ENCODE measurements around the gene CD109. TPM values are rescaled to one million over a fixed set of nuclear protein-coding genes. Genes with fewer than 3 reads are reported as not detected.

Gene CD109
- total and polyA plus RNA-seq, 10 of the 15 experiments (the other 5 are each of a cell fraction or from before 2014, with no cell fraction given): 0.27 to 4.4 (median 2.1) TPM

DNA sequence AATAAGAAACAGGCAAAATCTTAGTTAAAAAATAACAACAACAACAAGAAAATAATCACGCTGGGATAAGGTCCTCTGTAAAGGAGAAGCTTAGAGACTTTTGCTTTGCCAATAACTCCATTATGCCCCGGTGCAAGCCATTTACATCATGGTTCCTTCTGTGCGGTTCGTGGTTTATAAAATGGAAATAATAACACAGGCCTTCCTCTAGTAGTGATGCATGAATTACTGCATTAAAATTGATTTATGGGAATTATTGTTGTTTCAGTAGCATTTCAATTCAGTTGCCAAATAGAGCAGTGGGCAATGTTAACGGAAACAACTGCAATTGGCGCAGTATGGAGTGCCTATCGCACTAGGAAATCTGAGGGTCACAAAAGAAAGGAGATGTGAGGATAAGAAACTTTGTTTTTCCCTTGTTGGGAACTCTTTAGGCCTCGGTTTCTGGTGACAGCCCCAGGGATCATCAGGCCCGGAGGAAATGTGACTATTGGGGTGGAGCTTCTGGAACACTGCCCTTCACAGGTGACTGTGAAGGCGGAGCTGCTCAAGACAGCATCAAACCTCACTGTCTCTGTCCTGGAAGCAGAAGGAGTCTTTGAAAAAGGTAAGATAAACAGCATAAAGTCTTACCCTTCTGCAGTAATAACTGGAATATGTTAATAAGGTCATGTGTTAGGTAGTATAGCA is 1.1 kb downstream of the CD109 start:
- Histone ChIP-seq H3K27me3 (replicated peaks in 1 of 2; ENCODE audit: control insufficient read depth in 2 of 2, insufficient read depth in 2 of 2, low read length in 1 of 2) (no peaks in the 10 kb centered on the region; a peak in 1 of 4 replicates), H4K20me1 (ENCODE audit: control insufficient read depth, insufficient read depth) (no peaks in the 10 kb centered on the region), H3K36me3 (ENCODE audit: control insufficient read depth in 2 of 2, insufficient read depth in 2 of 2, low read length in 1 of 2) (no peaks in the 10 kb centered on the region), H3K79me2 (ENCODE audit: control insufficient read depth, insufficient read depth, low read length) (no peaks in the 10 kb centered on the region), H2AFZ (ENCODE audit: control insufficient read depth, low read depth, low read length) (no peak overlapping the region; the same call in none of the 2 replicates), H3K9me3 (replicated peaks; ENCODE audit: control insufficient read depth, insufficient read depth, low read length) (no peaks in the 10 kb centered on the region), H3K27ac (ENCODE audit: control insufficient read depth, insufficient read depth) (no peak overlapping the region), H3K4me1 (ENCODE audit: control insufficient read depth, insufficient read depth, low read length) (no peaks in the 10 kb centered on the region), H3K4me3 (no peak overlapping the region), H3K4me2 (ENCODE audit: control insufficient read depth, insufficient read depth) (0 out of 2 replicates have a peak overlapping the region, but pooled peaks have one; percentile 19), H3K9ac (ENCODE audit: control insufficient read depth, insufficient read depth, low read length) (no peak overlapping the region)
- 58% methylated on average over 10 of the region's 10 CpGs for WGBS (ENCODE audit: insufficient coverage, insufficient replicate concordance, low lambda C conversion rate, missing lambda C conversion rate)
- no peak for ATAC-seq
- ChIA-PET RAD21 (ENCODE audit: unreplicated experiment) (no interaction called here), SMC1A (ENCODE audit: uncharacterized antibody, unreplicated experiment) (no interaction called here), CTCF (no interaction called here), POLR2A (no interaction called here)
- no TSS peak for BruUV-seq (replicated peaks)
- intact Hi-C loops (cut with micrococcal nuclease; ENCODE audit: unreplicated experiment): no loop called here
- no peak for FAIRE-seq
- in situ Hi-C loops (cut with MboI): no loop called here
- no peak for TF ChIP-seq NR2C1 (IDR thresholded peaks at IDR 0.05)
- no peak for DNase-seq (ENCODE audit: low read depth, low spot score)

DNA sequence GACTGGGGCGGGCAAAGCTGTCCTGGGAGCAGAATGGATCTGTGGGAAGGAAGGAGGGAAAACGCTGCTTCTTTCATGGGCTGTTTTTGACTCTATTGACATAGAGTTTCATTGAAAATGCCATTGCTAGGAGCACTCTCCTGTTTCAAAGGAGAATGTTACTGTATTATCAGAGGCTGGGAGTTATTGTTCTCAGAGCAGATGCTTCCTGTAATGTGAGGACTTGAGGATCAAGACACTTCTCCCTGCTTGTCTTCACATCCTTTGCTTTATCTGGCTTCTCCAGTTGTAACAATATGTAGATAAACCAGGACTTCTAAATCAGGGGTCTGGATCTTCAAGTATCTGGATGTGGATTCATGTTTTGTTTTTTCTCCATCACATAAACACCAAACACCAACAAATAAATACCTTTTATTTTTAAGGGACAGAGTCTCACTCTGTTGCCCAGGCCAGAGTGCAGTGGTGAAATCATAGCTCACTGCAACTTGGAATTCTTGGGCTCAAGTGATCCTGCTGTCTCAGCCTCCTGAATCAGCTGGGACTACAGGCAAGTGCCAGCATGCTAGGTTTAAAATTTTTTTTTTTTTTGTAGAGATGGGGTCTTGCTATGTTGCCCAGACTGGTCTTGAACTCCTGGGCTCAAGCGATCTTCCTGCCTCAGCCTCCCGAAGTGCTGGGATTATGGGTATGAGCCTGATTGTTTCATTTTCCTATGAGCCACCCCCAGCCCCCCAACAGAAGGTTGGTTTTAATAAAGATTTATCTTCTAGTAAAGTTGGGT is 3.9 kb downstream of the CD109 start:
- ChIA-PET SMC1A (ENCODE audit: uncharacterized antibody, unreplicated experiment) (interaction anchor here (0.9 to 1.7 kb wide), 2 partner anchors 24 to 33 kb away, joined by 3 to 4 read pairs; no protein-coding TSS in a partner anchor), RAD21 (ENCODE audit: unreplicated experiment) (no interaction called here), POLR2A (no interaction called here), CTCF (interaction anchor here (1.8 kb wide), 1 partner anchor 33 kb away, joined by 11 read pairs; no protein-coding TSS in a partner anchor)
- H3K27me3 ChIP-seq (replicated peaks in 1 of 2; ENCODE audit: control insufficient read depth in 2 of 2, insufficient read depth in 2 of 2, low read length in 1 of 2): no peaks in the 10 kb centered on the region; a peak in 1 of 4 replicates
- no peaks in the 10 kb centered on the region for H3K36me3 ChIP-seq (ENCODE audit: control insufficient read depth in 2 of 2, insufficient read depth in 2 of 2, low read length in 1 of 2)
- H3K9ac ChIP-seq (ENCODE audit: control insufficient read depth, insufficient read depth, low read length): no peak overlapping the region
- no peaks in the 10 kb centered on the region for H3K9me3 ChIP-seq (replicated peaks; ENCODE audit: control insufficient read depth, insufficient read depth, low read length)
- FAIRE-seq (no peak), DNase-seq (ENCODE audit: low read depth, low spot score) (no peak), ATAC-seq (no peak)
- TF ChIP-seq CBX3 (IDR thresholded peaks at IDR 0.05; ENCODE audit: borderline replicate concordance, low read depth) (no peak), SMAD1 (IDR thresholded peaks at IDR 0.05; ENCODE audit: low read depth, partially characterized antibody) (no peak), CEBPB (IDR thresholded peaks at IDR 0.05; ENCODE audit: borderline replicate concordance in 1 of 2, low read depth in 2 of 2, low read length in 2 of 2) (no peak)
- TF ChIP-seq, protein P1, sequence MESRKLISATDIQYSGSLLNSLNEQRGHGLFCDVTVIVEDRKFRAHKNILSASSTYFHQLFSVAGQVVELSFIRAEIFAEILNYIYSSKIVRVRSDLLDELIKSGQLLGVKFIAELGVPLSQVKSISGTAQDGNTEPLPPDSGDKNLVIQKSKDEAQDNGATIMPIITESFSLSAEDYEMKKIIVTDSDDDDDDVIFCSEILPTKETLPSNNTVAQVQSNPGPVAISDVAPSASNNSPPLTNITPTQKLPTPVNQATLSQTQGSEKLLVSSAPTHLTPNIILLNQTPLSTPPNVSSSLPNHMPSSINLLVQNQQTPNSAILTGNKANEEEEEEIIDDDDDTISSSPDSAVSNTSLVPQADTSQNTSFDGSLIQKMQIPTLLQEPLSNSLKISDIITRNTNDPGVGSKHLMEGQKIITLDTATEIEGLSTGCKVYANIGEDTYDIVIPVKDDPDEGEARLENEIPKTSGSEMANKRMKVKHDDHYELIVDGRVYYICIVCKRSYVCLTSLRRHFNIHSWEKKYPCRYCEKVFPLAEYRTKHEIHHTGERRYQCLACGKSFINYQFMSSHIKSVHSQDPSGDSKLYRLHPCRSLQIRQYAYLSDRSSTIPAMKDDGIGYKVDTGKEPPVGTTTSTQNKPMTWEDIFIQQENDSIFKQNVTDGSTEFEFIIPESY (IDR thresholded peaks at IDR 0.05): no peak
- in situ Hi-C loops (cut with MboI): no loop called here
- WGBS (ENCODE audit: insufficient coverage, insufficient replicate concordance, low lambda C conversion rate, missing lambda C conversion rate): 28% methylated on average over 4 of the region's 4 CpGs
- H2AFZ ChIP-seq (ENCODE audit: control insufficient read depth, low read depth, low read length): no peak overlapping the region
- H3K4me2 ChIP-seq (ENCODE audit: control insufficient read depth, insufficient read depth): no peak overlapping the region
- no peaks in the 10 kb centered on the region for H4K20me1 ChIP-seq (ENCODE audit: control insufficient read depth, insufficient read depth)
- H3K4me1 ChIP-seq (ENCODE audit: control insufficient read depth, insufficient read depth, low read length): no peaks in the 10 kb centered on the region
- no peak overlapping the region for H3K4me3 ChIP-seq
- H3K27ac ChIP-seq (ENCODE audit: control insufficient read depth, insufficient read depth): no peak overlapping the region
- no TSS peak for BruUV-seq (replicated peaks)
- intact Hi-C loops (cut with micrococcal nuclease; ENCODE audit: unreplicated experiment): no loop called here
- H3K79me2 ChIP-seq (ENCODE audit: control insufficient read depth, insufficient read depth, low read length): no peaks in the 10 kb centered on the region
